ENCODE data around the gene TADA2A.

GRCh38 chr17:37461668-37462067, 55.0 kb downstream of the TADA2A start:
- no peak for TF ChIP-seq CTCF (tag by site-specific recombination; IDR thresholded peaks at IDR 0.05)
- no peak for TF ChIP-seq TCF7L2 (IDR thresholded peaks at IDR 0.05; ENCODE audit: borderline replicate concordance, low read depth, low read length)
- TF ChIP-seq ZFHX2 (tag by site-specific recombination; conservative IDR thresholded peaks at IDR 0.05), result no peak
- no peak for TF ChIP-seq REST (tag by site-specific recombination; IDR thresholded peaks at IDR 0.05)
- TF ChIP-seq ZNF280D (tag by site-specific recombination; IDR thresholded peaks at IDR 0.05), result no peak
- no peak for TF ChIP-seq ZNF473 (tag by site-specific recombination; IDR thresholded peaks at IDR 0.05)

All from HEK293 (cell line).